Bronchial epithelial cell (primary cell): ENCODE measurements around the gene CLEC1B. TPM values are rescaled to one million over a fixed set of nuclear protein-coding genes. Genes with fewer than 3 reads are reported as not detected.

Source experiments
- DNase-seq: peaks from one replicate; pipeline ENCODE4 v3.0.0-alpha.2; 2010; ENCODE audit warnings: low read depth
- FAIRE-seq: peaks from 2 replicates; lab custom pipeline; 2011; peaks lifted over from hg19 to GRCh38; lab: Jason Lieb, UNC
- H3K27me3 ChIP-seq: 2 replicates; pipeline ENCODE4 v1.5.1; 2011; ENCODE audit warnings: low read length; ENCODE audit not compliant: control insufficient read depth, insufficient read depth
- H3K36me3 ChIP-seq: 2 replicates; pipeline ENCODE4 v1.5.1; 2011; ENCODE audit warnings: low read length; ENCODE audit not compliant: control insufficient read depth, insufficient read depth
- H3K4me3 ChIP-seq: 2 replicates; pipeline ENCODE4 v1.5.1; 2011; ENCODE audit warnings: mild to moderate bottlenecking, low read depth, low read length, control low read depth
- total RNA-seq: library from RNA; depleted of rRNA; stranded (reverse); fragments of >200 nt; gene quantifications from 2 replicates; pipeline ENCODE4 v1.2.1, GENCODE V29; 2014
- TF ChIP-seq, protein P1 (sequence below): IDR thresholded peaks from 2 replicates; pipeline ENCODE4 v1.5.1; 2011; ENCODE audit warnings: mild to moderate bottlenecking, moderate library complexity, low read length, control low read depth, inconsistent platforms; ENCODE audit not compliant: insufficient read depth, severe bottlenecking

CLEC1B gene
- total RNA-seq, 1 donor from 2014 or later: not detected

DNA sequence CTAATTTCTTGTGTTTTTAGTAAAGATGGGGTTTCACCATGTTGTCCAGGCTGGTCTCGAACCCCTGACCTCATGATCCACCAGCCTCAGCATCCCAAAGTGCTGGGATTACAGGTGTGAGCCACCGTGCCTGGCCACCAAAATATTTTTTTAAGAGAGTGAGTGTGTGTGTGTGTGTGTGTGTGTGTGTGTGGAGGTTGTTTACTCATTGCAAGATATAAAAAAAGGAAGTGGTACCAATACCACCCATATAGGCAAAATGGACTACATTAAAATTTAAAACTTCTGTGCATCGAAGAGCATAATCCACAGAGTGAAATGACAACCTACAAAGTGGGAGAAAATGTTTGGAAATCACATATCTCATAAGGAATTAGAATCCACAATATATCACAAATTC lies 51.2 kb downstream of the CLEC1B start:
- DNase-seq: no peak
- Histone ChIP-seq H3K4me3 (no peak overlapping the region), H3K36me3 (no peaks in the 10 kb centered on the region), H3K27me3 (peaks cover 7% of the 10 kb centered on the region)
- TF ChIP-seq, protein P1, sequence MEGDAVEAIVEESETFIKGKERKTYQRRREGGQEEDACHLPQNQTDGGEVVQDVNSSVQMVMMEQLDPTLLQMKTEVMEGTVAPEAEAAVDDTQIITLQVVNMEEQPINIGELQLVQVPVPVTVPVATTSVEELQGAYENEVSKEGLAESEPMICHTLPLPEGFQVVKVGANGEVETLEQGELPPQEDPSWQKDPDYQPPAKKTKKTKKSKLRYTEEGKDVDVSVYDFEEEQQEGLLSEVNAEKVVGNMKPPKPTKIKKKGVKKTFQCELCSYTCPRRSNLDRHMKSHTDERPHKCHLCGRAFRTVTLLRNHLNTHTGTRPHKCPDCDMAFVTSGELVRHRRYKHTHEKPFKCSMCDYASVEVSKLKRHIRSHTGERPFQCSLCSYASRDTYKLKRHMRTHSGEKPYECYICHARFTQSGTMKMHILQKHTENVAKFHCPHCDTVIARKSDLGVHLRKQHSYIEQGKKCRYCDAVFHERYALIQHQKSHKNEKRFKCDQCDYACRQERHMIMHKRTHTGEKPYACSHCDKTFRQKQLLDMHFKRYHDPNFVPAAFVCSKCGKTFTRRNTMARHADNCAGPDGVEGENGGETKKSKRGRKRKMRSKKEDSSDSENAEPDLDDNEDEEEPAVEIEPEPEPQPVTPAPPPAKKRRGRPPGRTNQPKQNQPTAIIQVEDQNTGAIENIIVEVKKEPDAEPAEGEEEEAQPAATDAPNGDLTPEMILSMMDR: no peak
- FAIRE-seq: no peak

DNA sequence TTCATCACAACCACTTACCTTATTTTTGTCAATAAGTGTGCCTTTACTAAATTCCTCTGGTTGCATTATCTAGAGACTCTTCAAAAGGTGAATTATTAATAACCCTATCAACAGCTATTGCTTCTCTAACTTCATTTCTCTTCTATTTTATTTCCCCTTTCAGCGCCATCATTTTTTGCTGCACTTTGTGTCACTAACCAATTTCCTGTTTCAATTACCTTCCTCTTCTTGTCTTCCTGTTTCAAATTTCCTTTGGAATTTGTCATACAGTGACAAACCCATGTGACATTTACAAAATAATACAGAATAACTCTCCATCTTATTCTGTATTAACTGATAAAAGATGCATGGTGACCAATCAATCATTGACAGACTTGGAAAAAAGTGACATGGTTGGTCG lies 54.5 kb downstream of the CLEC1B start:
- TF ChIP-seq, protein P1: no peak
- H3K4me3 ChIP-seq: no peak overlapping the region
- FAIRE-seq (no peak), DNase-seq (no peak)
- no peaks in the 10 kb centered on the region for H3K36me3 ChIP-seq
- H3K27me3 ChIP-seq: peaks cover 5% of the 10 kb centered on the region

DNA sequence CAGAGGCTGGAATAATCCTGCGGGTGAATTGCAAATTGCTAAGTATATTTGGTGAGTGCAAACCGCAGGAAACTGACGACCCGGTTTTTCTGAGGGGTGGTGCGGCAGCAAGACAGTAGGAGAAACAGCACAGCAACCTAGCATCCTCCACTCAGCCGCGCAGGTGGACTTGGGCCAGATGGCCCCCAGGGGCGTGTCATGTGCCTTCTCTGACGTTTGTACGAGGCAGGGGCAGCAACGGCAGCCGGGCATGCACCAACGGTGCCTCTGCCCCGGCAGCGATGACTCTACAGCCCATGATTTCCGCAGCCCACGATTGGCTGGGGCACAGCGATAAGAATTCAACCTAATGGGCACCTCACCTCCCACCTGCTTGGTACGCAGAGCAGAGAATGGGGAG lies 55.7 kb downstream of the CLEC1B start:
- Histone ChIP-seq H3K27me3 (peaks cover 5% of the 10 kb centered on the region), H3K4me3 (no peak overlapping the region), H3K36me3 (no peaks in the 10 kb centered on the region)
- TF ChIP-seq, protein P1: no peak
- FAIRE-seq: no peak
- no peak for DNase-seq

Other genes with a start within 250 kb of the CLEC1B start
- gene CD69, start 238.2 kb downstream of the CLEC1B start, total RNA-seq: not detected in 2 replicates
- gene KLRF1, start 171.6 kb downstream of the CLEC1B start, total RNA-seq: 0.13 TPM in 1 of 2 replicates, not detected in the other
- gene CLEC2B, start 129.8 kb downstream of the CLEC1B start, total RNA-seq: 0.77 and 3.9 TPM in 2 replicates
- gene KLRF2, start 117.6 kb downstream of the CLEC1B start, total RNA-seq: not detected in 2 replicates
- gene CLEC2A, start 66.8 kb downstream of the CLEC1B start, total RNA-seq: not detected in 2 replicates
- not detected in 2 replicates for gene CLEC12A, start 27.7 kb downstream of the CLEC1B start, total RNA-seq
- gene CLEC12B, start 11.5 kb upstream of the CLEC1B start, total RNA-seq: not detected in 2 replicates
- not detected in 2 replicates for gene CLEC9A, start 31.6 kb upstream of the CLEC1B start, total RNA-seq
- not detected in 2 replicates for gene CLEC1A, start 99.9 kb upstream of the CLEC1B start, total RNA-seq
- not detected in 2 replicates for gene CLEC7A, start 131.1 kb upstream of the CLEC1B start, total RNA-seq
- gene OLR1, start 173.0 kb upstream of the CLEC1B start, total RNA-seq: 0.38 TPM in 1 of 2 replicates, not detected in the other
- not detected in 2 replicates for gene TMEM52B, start 179.9 kb upstream of the CLEC1B start, total RNA-seq
- 21.3 and 32.9 TPM in 2 replicates for gene GABARAPL1, start 213.8 kb upstream of the CLEC1B start, total RNA-seq